HCT116 (cell line): ENCODE measurements around the gene TSPEAR. TPM values are rescaled to one million over a fixed set of nuclear protein-coding genes. Genes with fewer than 3 reads are reported as not detected.

Source experiments
- ATAC-seq: fragments of 200-7000 bp; cut with Tn5 transposase; 2 replicates; pipeline ENCODE4 v1.9.1; 2020; ENCODE audit warnings: mild to moderate bottlenecking, moderate library complexity
- BruUV-seq: library from RNA; stranded (reverse); fragments of 400-500 nt; replicated peaks from 2 replicates; lab custom pipeline; 2021; lab: Mats Ljungman, UMichigan
- CTCF ChIA-PET: fragments of 300-600 bp; sonication (Branson Sonifier 250); formaldehyde crosslinking; loops from one replicate; lab custom pipeline; 2021; ENCODE audit warnings: antibody characterized with exemption; lab: Charles Lee
- POLR2A ChIA-PET: fragments of 300-600, 350-600 bp; sonication (Branson Sonifier 250); formaldehyde crosslinking; loops from one replicate; lab custom pipeline; 2021; ENCODE audit warnings: antibody characterized with exemption; lab: Charles Lee
- RAD21 ChIA-PET, 2 experiments: fragments of 300-600 bp; sonication (Branson Sonifier 250); formaldehyde crosslinking; loops; one replicate each; lab custom pipeline; 2023; ENCODE audit warnings: low total read pairs in 2 of 2; ENCODE audit not compliant: uncharacterized antibody in 2 of 2, unreplicated experiment in 2 of 2, low non-redundant PET in 1 of 2; lab: Charles Lee
- DNase-seq: peaks from one replicate; pipeline ENCODE4 v3.0.0-alpha.2; 2010; ENCODE audit warnings: low read depth, low spot score
- H2AFZ ChIP-seq: fragments of 200-600 bp; shearing (Covaris generic), sonication (generic); 2 replicates; pipeline ENCODE4 v1.6.1; 2017; ENCODE audit warnings: low read depth, mixed run types, mixed read lengths, antibody characterized with exemption, low read length; ENCODE audit not compliant: poor library complexity, severe bottlenecking
- H3K27ac ChIP-seq: 2 replicates; pipeline ENCODE4 v1.5.1; 2012; ENCODE audit warnings: low read depth, low read length
- H3K27me3 ChIP-seq: fragments of 200-600 bp; sonication (generic); 2 replicates; pipeline ENCODE4 v1.6.1; 2016; ENCODE audit warnings: mixed run types, low read length, mixed read lengths; ENCODE audit not compliant: insufficient read depth
- H3K36me3 ChIP-seq, 2 experiments: fragments of 200-500 bp in 1 of 2; fragments of 200-600 bp in 1 of 2; sonication (Bioruptor generic) in 1 of 2; sonication (generic) in 1 of 2; 2 replicates each; pipeline versions ENCODE4 v1.5.1 to v1.6.1; 2014 to 2016; ENCODE audit warnings: low read length in 2 of 2, inconsistent platforms in 1 of 2, mixed read lengths in 1 of 2, mixed run types in 1 of 2; ENCODE audit not compliant: insufficient read depth in 2 of 2, control insufficient read depth in 1 of 2
- H3K4me1 ChIP-seq, 2 experiments: fragments of 200-600 bp in 1 of 2; sonication (generic) in 1 of 2; 2 replicates each; pipeline versions ENCODE4 v1.5.1 to v1.6.1; 2012 to 2017; ENCODE audit warnings: low read length in 2 of 2, inconsistent platforms in 1 of 2, mild to moderate bottlenecking in 1 of 2, mixed read lengths in 1 of 2, mixed run types in 1 of 2, moderate library complexity in 1 of 2; ENCODE audit not compliant: insufficient read depth in 2 of 2, control insufficient read depth in 1 of 2
- H3K4me2 ChIP-seq: fragments of 200-600 bp; sonication (generic); 2 replicates; pipeline ENCODE4 v1.6.1; 2017; ENCODE audit warnings: mixed run types, low read length, mixed read lengths
- H3K4me3 ChIP-seq, 2 experiments: fragments of 200-600 bp in 1 of 2; sonication (generic) in 1 of 2; replicated peaks in 1 of 2; 2 replicates each; pipeline ENCODE4 v1.5.1; 2011 to 2016; ENCODE audit warnings: low read length in 2 of 2, control low read depth in 1 of 2, low read depth in 1 of 2, mild to moderate bottlenecking in 1 of 2, mixed read lengths in 1 of 2, mixed run types in 1 of 2
- H3K79me2 ChIP-seq: fragments of 200-600 bp; sonication (generic); 2 replicates; pipeline ENCODE4 v1.6.1; 2017; ENCODE audit warnings: mild to moderate bottlenecking, mixed run types, low read length, moderate library complexity, mixed read lengths; ENCODE audit not compliant: insufficient read depth
- H3K9ac ChIP-seq: fragments of 200-600 bp; sonication (generic); 2 replicates; pipeline ENCODE4 v1.6.1; 2016; ENCODE audit warnings: low read length, mixed read lengths
- H3K9me2 ChIP-seq: fragments of 200-600 bp; sonication (generic), shearing (Covaris generic); 2 replicates; pipeline ENCODE4 v1.6.1; 2017; ENCODE audit warnings: mixed run types, mild to moderate bottlenecking, moderate library complexity; ENCODE audit not compliant: insufficient read depth
- H3K9me3 ChIP-seq, 2 experiments: fragments of 200-500 bp in 1 of 2; fragments of 200-600 bp in 1 of 2; sonication (Bioruptor generic) in 1 of 2; sonication (generic) in 1 of 2; 2 replicates each; pipeline ENCODE4 v1.6.1; 2014 to 2017; ENCODE audit warnings: low read length in 2 of 2, mixed read lengths in 2 of 2, inconsistent platforms in 1 of 2, low read depth in 1 of 2, mild to moderate bottlenecking in 1 of 2, mixed run types in 1 of 2, moderate library complexity in 1 of 2; ENCODE audit not compliant: control insufficient read depth in 1 of 2, insufficient read depth in 1 of 2
- H4K20me1 ChIP-seq: fragments of 200-600 bp; sonication (generic), shearing (Covaris generic); 2 replicates; pipeline ENCODE4 v1.6.1; 2017; ENCODE audit warnings: mixed run types, mild to moderate bottlenecking, moderate library complexity; ENCODE audit not compliant: insufficient read depth
- CEBPB ChIP-seq: IDR thresholded peaks from 2 replicates; pipeline ENCODE4 v1.6.1; 2012; ENCODE audit warnings: low read depth
- CTCF ChIP-seq, 3 experiments: fragments of 200-600 bp in 1 of 3; sonication (generic) in 1 of 3; IDR thresholded peaks in 2 of 3; conservative IDR thresholded peaks in 1 of 3; 2 replicates each; pipeline ENCODE4 v1.5.1; 2012 to 2017; ENCODE audit warnings: low read depth in 2 of 3, low read length in 2 of 3, antibody characterized with exemption in 1 of 3, borderline replicate concordance in 1 of 3, control low read depth in 1 of 3, mild to moderate bottlenecking in 1 of 3, mixed read lengths in 1 of 3, mixed run types in 1 of 3, moderate library complexity in 1 of 3; ENCODE audit not compliant: insufficient read depth in 1 of 3
- EGR1 ChIP-seq: IDR thresholded peaks from 2 replicates; pipeline ENCODE4 v1.6.1; 2012; ENCODE audit warnings: low read depth
- EZH2 ChIP-seq: fragments of 200-600 bp; sonication (generic); IDR thresholded peaks from 2 replicates; pipeline ENCODE4 v1.6.1; 2017; ENCODE audit warnings: antibody characterized with exemption, mixed run types
- EZH2phosphoT487 ChIP-seq: fragments of 200-600 bp; IDR thresholded peaks from 2 replicates; pipeline ENCODE4 v1.6.1; 2018; ENCODE audit warnings: antibody characterized with exemption, borderline replicate concordance
- JUND ChIP-seq: IDR thresholded peaks from 2 replicates; pipeline ENCODE4 v1.6.1; 2012
- MAX ChIP-seq: IDR thresholded peaks from 2 replicates; pipeline ENCODE4 v1.6.1; 2012
- POLR2A ChIP-seq: IDR thresholded peaks from 2 replicates; pipeline ENCODE4 v1.7.0; 2011; ENCODE audit warnings: borderline replicate concordance; ENCODE audit not compliant: insufficient read depth, insufficient read length; ENCODE audit errors: extremely low read depth
- RAD21 ChIP-seq: IDR thresholded peaks from 2 replicates; pipeline ENCODE4 v1.6.1; 2012; ENCODE audit warnings: low read depth, mild to moderate bottlenecking
- SIN3A ChIP-seq: IDR thresholded peaks from 2 replicates; pipeline ENCODE4 v1.6.1; 2012; ENCODE audit warnings: low read depth
- SRF ChIP-seq: IDR thresholded peaks from 2 replicates; pipeline ENCODE4 v1.6.1; 2012; ENCODE audit warnings: low read depth
- TCF7L2 ChIP-seq: IDR thresholded peaks from 2 replicates; pipeline ENCODE4 v1.7.0; 2011; ENCODE audit warnings: borderline replicate concordance, inconsistent platforms; ENCODE audit not compliant: insufficient read depth, insufficient read length; ENCODE audit errors: extremely low read depth
- YY1 ChIP-seq: IDR thresholded peaks from 2 replicates; pipeline ENCODE4 v1.6.1; 2011; ENCODE audit warnings: low read length, low read depth, moderate library complexity, mild to moderate bottlenecking; ENCODE audit not compliant: insufficient replicate concordance; ENCODE audit errors: extremely low read depth
- ZBTB33 ChIP-seq: IDR thresholded peaks from 2 replicates; pipeline ENCODE4 v1.6.1; 2011; ENCODE audit warnings: mild to moderate bottlenecking, low read length, moderate library complexity; ENCODE audit not compliant: insufficient replicate concordance; ENCODE audit errors: extremely low read depth
- ZFX ChIP-seq: fragments of 450-650 bp; IDR thresholded peaks from 2 replicates; pipeline ENCODE4 v1.6.1; 2017
- intact Hi-C: fragments of 100-400 bp; cut with micrococcal nuclease; formaldehyde crosslinking; loops from 2 replicates; pipeline ENCODE4 v1.10.0; 2022
- total RNA-seq: library from RNA; stranded (reverse); gene quantifications from one replicate; pipeline ENCODE4 v1.2.1, GENCODE V29; 2021; ENCODE audit not compliant: unreplicated experiment
- TF ChIP-seq, protein P1 (sequence below): IDR thresholded peaks from 2 replicates; pipeline ENCODE4 v1.6.1; 2012

Gene TSPEAR
- total RNA-seq, 1 experiment from 2014 or later: not detected

GRCh38 chr21:44734026-44734745 is 22.8 kb upstream of the TSPEAR start:
- H3K9me2 ChIP-seq: no peaks in the 10 kb centered on the region
- no peak overlapping the region for H3K4me3 ChIP-seq
- ChIA-PET RAD21 (no interaction called here), CTCF (no interaction called here), POLR2A (no interaction called here)
- H3K27me3 ChIP-seq: no peaks in the 10 kb centered on the region
- DNase-seq (no peak), ATAC-seq (no peak)
- no peaks in the 10 kb centered on the region for H3K36me3 ChIP-seq
- no peaks in the 10 kb centered on the region for H3K79me2 ChIP-seq
- no peak overlapping the region for H3K4me2 ChIP-seq
- no peaks in the 10 kb centered on the region for H3K9me3 ChIP-seq
- intact Hi-C loops: no loop called here
- H4K20me1 ChIP-seq: no peaks in the 10 kb centered on the region
- H3K4me1 ChIP-seq: no peaks in the 10 kb centered on the region
- no peak overlapping the region for H3K9ac ChIP-seq
- no peak overlapping the region for H3K27ac ChIP-seq
- TF ChIP-seq EGR1: no peak
- TF ChIP-seq YY1: no peak
- no peak for TF ChIP-seq ZBTB33
- TF ChIP-seq RAD21: no peak
- no peak for TF ChIP-seq SRF
- TF ChIP-seq ZFX: no peak
- TF ChIP-seq EZH2phosphoT487: no peak
- no peak for TF ChIP-seq TCF7L2
- no peak for TF ChIP-seq CTCF (IDR thresholded peaks at IDR 0.05 in 2 of 3, conservative IDR thresholded peaks at IDR 0.05 in 1 of 3; ENCODE audit: borderline replicate concordance in 1 of 3, insufficient read depth in 1 of 3, low read depth in 2 of 3, low read length in 2 of 3)
- TF ChIP-seq JUND: no peak
- TF ChIP-seq POLR2A: no peak
- no peak for TF ChIP-seq SIN3A
- TF ChIP-seq, protein P1, sequence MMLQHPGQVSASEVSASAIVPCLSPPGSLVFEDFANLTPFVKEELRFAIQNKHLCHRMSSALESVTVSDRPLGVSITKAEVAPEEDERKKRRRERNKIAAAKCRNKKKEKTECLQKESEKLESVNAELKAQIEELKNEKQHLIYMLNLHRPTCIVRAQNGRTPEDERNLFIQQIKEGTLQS: no peak
- TF ChIP-seq EZH2: no peak
- no peak for TF ChIP-seq MAX
- TF ChIP-seq CEBPB: no peak
- no peak overlapping the region for H2AFZ ChIP-seq
- no TSS peak for BruUV-seq
